ENCODE results near the gene GET3.

- TF ChIP-seq CREB1 (IDR thresholded peaks at IDR 0.05; ENCODE audit: low read depth) (no peak), EP300 (IDR thresholded peaks at IDR 0.05; ENCODE audit: borderline replicate concordance) (no peak), REST (IDR thresholded peaks at IDR 0.05; ENCODE audit: low read depth) (no peak), CEBPB (IDR thresholded peaks at IDR 0.05) (no peak), RAD21 (IDR thresholded peaks at IDR 0.05; ENCODE audit: low read depth) (no peak), MAX (IDR thresholded peaks at IDR 0.05) (no peak), TAF1 (IDR thresholded peaks at IDR 0.05; ENCODE audit: low read depth) (no peak), TCF12 (IDR thresholded peaks at IDR 0.05; ENCODE audit: low read depth) (no peak), EGR1 (IDR thresholded peaks at IDR 0.05) (no peak), YY1 (IDR thresholded peaks at IDR 0.05; ENCODE audit: low read depth) (no peak)
Observed at GRCh38 chr19:12692960-12693359, 44.3 kb upstream of the GET3 start.
